Activated CD4-positive, alpha-beta T cell treated with anti-CD3 and anti-CD28 coated beads, Interleukin-2, Interleukin-6, amounts not matched to agents 100 ng/mL and 50 ng/mL, durations not matched to agents 16 hours and 8 hours (primary cell): ENCODE data around the gene APOBEC3A.
"Not testable (repeated sequence)": the region's sequence is repeated elsewhere in the genome, so short reads cannot be mapped to it uniquely, and the experiment has no call there.

ENCODE experiments used
- DNase-seq: peaks from one replicate; pipeline ENCODE4 v3.0.0-alpha.2; 2020

The APOBEC3A gene

DNA sequence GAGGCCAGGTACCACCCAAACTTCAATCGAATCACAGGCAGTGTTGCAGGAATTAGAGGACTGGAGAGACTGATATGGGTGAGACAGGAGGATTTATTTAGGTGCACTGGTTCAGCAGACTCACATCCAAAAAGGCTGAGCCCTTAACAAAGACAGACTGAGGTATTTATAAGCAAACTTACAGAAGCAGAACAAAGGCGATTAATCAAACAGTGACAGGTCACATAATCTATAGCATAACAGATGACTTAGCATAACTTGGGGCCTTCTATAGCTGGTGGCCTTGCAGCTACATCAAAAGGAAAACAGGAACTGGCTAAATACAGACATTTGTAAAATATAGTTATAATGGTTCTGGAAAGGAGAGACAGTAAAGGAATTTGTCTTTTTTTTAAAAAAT lies 26.8 kb downstream of the APOBEC3A start:
- DNase-seq, result no peak

DNA sequence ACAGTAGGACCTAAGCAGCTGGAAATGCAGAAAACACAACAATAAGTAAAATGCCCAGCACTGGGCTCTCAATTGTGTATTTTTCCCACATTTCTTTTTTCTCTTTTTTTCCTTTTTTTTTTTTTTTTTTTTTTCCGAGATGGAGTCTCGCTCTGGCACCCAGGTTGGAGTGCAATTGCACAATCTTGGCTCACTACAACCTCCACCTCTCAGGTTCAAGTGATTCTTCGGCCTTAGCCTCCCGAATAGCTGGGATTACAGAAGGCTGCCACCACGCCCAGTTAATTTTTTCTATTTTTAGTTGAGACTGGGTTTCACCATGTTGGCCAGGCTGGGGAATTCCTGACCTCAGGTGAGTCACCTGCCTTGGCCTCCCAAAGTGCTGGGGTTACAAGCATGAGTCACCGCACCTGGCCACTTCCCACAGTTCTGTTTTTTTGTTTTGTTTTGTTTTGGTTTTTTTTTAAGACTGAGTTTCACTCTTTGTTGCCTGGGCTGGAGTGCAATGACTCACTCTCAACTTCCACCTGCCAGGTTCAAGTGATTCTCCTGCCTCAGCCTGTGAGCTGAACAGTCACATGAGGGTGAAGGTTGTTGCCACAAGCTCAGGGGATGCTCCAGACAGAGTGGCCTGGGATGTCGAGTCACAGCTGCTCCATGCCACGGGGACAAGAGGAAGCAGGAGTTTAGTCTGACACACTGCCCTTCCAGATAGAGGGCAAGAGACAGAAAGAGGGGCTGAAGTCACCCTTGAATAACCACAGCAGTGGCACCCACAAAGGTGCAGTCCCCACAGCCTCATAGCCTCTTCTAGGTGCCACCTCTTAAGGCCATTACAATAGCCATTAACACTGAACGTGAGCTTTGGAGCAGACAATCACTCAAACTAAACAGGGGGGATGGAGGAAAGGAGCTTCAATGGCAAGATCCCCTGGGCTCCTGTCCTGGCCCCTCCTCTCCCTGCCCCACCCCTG lies 27.7 kb downstream of the APOBEC3A start:
- peak; percentile 80 for DNase-seq

DNA sequence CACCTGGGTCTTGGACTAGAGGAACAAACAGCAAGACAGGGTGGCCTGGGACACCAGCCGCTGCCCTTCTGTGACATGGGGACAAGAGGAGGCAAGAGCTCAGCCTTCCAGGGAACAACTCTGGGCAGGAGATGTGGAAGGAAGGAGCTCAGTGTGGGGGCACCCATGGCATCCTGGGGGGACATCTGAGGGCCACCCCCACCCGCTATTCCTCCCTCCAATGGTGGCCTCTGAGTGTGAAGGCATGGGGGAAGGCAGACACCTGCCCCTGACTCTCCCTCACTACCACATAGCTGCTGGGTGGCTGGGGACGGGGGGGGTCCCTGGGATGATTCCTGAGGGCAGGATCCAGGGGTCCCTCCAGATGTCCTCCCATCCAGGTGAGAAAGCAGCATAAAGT lies 29.2 kb downstream of the APOBEC3A start:
- DNase-seq, result no peak

DNA sequence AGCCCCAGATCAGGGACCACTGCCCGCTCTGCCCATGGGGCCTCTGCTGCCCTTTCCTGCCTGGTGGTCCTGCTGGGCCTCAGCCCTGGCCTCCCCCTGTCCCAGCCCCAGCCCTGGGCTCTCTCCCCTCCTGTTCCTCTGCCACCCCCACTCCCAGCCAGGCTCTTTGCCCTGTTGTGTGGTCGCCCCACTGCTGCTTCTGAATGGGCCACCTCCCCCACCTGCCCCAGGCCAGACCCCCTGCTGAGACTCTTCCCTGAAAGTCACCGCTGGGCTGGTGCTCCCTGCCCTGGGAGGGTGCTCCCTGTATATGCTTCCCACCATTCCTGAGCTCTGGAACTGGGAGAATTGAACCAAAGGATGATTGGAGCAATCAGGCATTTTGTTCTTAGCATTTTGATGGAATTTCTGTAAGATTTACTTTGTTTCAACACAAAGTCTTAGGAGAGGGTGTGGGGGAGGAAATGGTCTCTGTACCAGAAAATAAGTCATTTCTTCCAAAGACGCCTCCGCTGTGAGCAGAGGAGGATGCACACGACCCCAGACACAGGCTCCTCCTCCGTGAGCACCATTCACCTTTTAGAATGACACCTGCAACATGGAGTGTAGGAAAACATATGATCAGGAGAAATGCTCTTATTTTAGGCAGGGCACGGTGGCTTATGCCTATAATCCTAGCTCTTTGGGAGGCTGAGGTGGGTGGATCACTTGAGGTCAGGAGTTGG lies 29.9 kb downstream of the APOBEC3A start:
- no peak for DNase-seq

DNA sequence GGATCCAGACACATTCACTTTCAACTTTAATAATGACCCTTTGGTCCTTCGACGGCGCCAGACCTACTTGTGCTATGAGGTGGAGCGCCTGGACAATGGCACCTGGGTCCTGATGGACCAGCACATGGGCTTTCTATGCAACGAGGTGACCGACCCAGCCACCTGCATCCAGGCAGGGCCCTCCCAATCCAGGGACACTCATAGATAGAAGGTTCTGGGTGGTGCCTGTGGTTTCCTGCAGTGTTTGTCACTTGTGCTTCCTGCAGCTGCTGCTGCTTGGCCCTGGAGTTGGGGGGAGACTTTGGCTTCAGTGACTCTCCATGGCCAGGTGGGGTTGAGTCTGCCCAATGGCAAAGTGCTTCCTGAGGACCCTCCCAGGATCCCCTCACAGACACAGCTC lies 32.1 kb downstream of the APOBEC3A start:
- DNase-seq, result no peak

DNA sequence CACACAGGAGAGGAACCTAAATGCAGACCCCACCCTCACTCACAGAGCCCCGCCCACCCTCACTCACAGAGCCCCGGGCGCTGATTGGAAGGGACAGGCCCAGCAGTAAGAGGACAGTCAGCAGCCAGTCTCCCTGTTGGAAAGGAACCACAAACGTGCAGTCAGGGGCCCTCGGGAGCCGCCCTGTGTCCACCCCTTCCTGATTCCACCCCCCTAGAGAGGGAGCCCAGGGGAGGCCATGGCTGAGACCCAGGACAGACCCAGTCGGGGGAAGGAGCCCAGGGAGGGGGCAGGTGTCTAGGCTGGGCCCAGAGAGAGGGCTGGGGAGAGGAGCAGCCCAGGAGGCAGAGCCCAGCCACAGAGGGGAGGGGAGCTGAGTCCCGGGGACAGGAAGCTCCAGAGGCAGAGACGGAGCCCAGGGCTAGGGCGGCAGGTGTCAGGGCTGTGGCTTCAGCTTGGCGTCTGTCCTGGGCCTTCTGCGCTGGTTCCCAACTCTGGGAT lies 35.5 kb downstream of the APOBEC3A start:
- DNase-seq, result not testable (repeated sequence)

DNA sequence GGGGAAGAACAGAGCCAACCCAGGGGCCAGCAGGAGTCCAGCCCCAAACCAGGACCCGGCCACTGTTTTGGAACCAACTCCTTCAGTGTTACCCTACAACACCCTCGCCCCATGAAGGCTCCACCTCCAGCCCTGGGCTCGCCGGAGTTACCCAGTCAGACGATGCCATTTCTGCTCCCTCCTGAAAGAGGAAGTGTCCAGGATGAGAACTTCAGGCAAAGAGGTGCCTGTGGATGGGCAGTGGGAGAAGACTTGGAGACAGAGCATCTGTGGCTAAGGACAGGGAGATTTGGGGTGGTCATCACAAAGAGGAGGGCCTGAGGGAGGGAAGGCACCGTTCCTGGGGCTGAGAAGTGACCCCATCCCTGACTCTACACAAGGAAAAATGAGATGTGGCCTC lies 38.7 kb downstream of the APOBEC3A start:
- DNase-seq, result no peak

DNA sequence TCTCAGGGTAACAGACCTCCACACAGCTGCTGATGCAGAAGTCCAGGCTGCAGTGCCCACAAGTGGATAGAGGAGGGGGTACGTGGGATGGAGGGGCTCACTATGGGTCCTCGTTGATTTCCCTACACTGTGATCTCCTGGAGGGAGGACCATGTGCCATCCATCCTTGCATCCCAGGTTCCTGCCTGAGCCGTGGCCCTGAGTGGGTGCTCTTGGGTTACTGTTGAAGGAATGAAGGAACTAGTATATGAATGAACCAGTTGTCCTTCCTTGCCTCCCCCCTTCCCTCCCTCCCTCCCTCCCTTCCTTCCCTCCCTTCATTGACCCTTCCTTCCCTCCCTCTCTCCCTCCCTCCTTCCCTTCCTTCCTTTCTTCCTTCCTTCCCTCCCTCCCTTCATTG lies 40.1 kb downstream of the APOBEC3A start:
- DNase-seq, result no peak

DNA sequence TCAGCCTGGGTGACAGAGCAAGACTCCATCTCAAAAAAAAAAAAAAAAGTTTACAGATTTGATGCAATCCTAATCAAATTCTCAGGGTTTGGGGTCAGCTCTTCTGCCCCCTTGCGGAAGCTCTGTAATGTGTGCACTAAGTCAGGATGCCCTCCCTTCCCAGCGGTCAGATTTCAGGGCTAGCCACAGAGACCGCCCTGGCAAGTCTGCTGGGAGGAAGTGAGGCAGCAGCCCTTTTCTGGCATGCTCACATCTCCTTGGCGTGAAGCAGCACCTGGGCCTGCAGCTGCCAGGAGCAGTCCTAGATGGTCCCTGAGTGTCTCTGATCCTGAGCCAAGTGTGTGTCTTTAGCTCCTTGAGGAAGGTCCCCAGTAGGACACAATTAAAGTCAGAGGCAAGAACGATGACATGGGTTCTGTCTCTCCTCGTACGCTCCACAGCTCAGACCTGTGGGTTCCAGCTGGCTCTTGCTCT lies 45.8 kb downstream of the APOBEC3A start:
- DNase-seq, result peak; percentile 87

DNA sequence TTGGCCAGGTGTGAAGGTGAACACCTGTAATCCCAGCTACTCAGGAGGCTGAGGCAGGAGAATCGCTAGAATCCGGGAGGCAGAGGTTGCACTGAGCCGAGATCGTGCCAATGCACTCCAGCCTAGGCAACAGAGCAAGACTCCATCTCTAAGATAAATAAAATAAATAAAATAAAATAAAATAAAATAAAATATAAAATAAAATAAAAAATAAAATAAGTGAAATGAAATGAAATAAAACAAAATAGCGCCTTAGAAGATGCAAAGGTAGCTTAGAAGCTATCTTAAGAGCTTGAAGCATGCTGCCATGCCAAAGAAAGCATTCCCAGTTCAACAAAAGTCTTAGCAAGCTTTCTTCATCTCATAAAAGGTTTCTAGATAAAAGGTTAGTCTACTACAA lies 49.8 kb downstream of the APOBEC3A start:
- DNase-seq, result no peak

DNA sequence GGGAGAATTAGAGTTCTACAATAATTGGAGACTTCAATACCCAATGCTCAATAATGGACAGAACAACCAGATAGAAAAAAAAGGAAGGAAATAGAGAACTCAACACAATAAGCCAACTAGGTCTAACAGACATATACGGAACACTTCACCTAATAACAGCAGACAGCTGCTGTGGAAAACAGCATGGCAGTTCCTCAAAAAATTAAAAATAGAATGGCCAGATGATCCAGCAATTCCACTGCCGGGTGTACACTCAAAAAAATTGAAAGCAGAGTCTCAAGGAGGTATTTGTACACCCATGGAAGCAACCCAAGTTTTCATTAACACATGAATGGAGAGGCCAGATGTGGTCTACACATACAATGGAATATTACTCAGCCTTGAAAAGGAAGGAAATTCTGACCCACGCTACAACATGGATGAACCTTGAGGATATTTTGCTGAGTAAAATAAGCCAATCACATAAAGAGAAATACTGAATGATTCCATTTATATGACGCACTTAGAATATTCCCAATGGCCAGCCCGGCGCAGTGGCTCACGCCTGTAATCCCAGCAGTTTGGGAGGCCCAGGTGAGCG lies 51.0 kb downstream of the APOBEC3A start:
- not testable (repeated sequence) for DNase-seq

DNA sequence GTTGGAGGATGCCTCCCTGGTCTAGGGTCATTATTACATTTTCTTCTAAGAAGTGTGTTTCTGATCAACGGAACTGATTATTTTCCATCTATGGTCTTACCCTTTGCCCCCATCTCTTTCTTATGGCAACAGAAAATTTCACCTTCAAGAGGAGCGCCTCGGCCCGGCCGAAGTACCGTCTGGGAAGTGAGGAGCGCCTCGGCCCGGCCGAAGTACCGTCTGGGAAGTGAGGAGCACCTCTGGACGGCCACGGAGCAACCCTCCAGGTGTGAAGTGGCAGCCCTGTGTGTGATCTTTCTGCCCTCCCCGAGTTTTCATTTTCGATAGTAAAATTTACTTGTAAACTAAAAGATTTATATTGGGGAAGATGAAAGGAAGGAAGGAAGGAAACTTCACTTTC lies 53.5 kb downstream of the APOBEC3A start:
- DNase-seq, result no peak
